Small intestine (tissue), 16 donors: ENCODE results near the gene OXLD1. TPM values are rescaled to one million over a fixed set of nuclear protein-coding genes. Genes with fewer than 3 reads are reported as not detected.
A peak's percentile ranks its signal among the peaks of the same experiment; 100 is the strongest.

Source experiments
- DNase-seq, 2 donors: peaks; one replicate each; pipeline versions ENCODE4 v3.0.0 to v3.0.0-alpha.2; 2013
- FAIRE-seq: peaks from 2 replicates; lab custom pipeline; 2012; peaks lifted over from hg19 to GRCh38; lab: Jason Lieb, UNC
- H3K27ac ChIP-seq, 3 donors: one replicate each; pipeline ENCODE4 v1.5.1; 2013; ENCODE audit warnings: low read length in 2 of 3, mild to moderate bottlenecking in 2 of 3, control low read depth in 1 of 3, inconsistent platforms in 1 of 3, low read depth in 1 of 3, moderate library complexity in 1 of 3
- H3K27me3 ChIP-seq, 3 donors: one replicate each; pipeline ENCODE4 v1.6.1; 2013; ENCODE audit warnings: low read length in 3 of 3, inconsistent platforms in 1 of 3; ENCODE audit not compliant: control insufficient read depth in 3 of 3, insufficient read depth in 3 of 3
- H3K36me3 ChIP-seq, 3 donors: one replicate each; pipeline ENCODE4 v1.6.1; 2013; ENCODE audit warnings: low read length in 3 of 3, inconsistent platforms in 1 of 3, low read depth in 1 of 3, mild to moderate bottlenecking in 1 of 3, moderate library complexity in 1 of 3; ENCODE audit not compliant: control insufficient read depth in 3 of 3, insufficient read depth in 2 of 3
- H3K4me1 ChIP-seq, 3 donors: one replicate each; pipeline ENCODE4 v1.6.1; 2013; ENCODE audit warnings: low read length in 2 of 3, inconsistent platforms in 1 of 3, low read depth in 1 of 3, mild to moderate bottlenecking in 1 of 3, moderate library complexity in 1 of 3; ENCODE audit not compliant: control insufficient read depth in 3 of 3, insufficient read depth in 2 of 3
- H3K4me3 ChIP-seq, 3 donors: one replicate each; pipeline ENCODE4 v1.5.1; 2013; ENCODE audit warnings: low read length in 3 of 3, control low read depth in 1 of 3, inconsistent platforms in 1 of 3, low read depth in 1 of 3, mild to moderate bottlenecking in 1 of 3, moderate library complexity in 1 of 3
- H3K9me3 ChIP-seq, 2 donors: one replicate each; pipeline ENCODE4 v1.6.1; 2013; ENCODE audit warnings: low read depth in 1 of 2, low read length in 1 of 2; ENCODE audit not compliant: control insufficient read depth in 2 of 2, insufficient read depth in 1 of 2
- WGBS, 3 donors: extraction: QIAGEN DNeasy Blood & Tissue Kit; methylation state at CpG; one replicate each; pipeline ENCODE4 v1.1.7; 2013; 5-methylcytosine and 5-hydroxymethylcytosine counted together
- long read RNA-seq, 10 donors: transcript quantifications; one replicate each; lab custom pipeline, GENCODE V29; 2026
- polyA plus RNA-seq, 4 donors: library from polyadenylated mRNA; stranded (reverse) in 3 of 4; unstranded in 1 of 4; fragments of 200-250 nt in 3 of 4; fragments of 120-200 nt in 1 of 4; gene quantifications; one replicate each; pipeline versions ENCODE4 v1.2.1 to v1.2.3, GENCODE V29; 2013
- donor health status: healthy with polysubstance abuse.
- donor health status: control.
- donor health status: control.
- donor health status: Bipolar disorder and iron deficiency.
- donor health status: healthy.

OXLD1 gene
- 10 to 100 TPM; 22.1 to 76.0 (median 65.2) TPM for polyA plus RNA-seq
- long read RNA-seq, donor 1 = 0 reads
- long read RNA-seq, donor 2, transcript OXLD1-206 (1 exons, 1,600 nt) = major isoform, 5 of 7 reads
- long read RNA-seq, donor 2, partial matches to known transcripts = 0 of 7 reads
- long read RNA-seq, donor 2, other reads (novel, unspliced or antisense) = 0 of 7 reads
- long read RNA-seq, donor 3, transcript OXLD1-201 (2 exons, 620 nt) = minor isoform, 6 of 18 reads
- long read RNA-seq, donor 3, transcript OXLD1-206 (1 exons, 1,600 nt) = major isoform, 7 of 18 reads
- long read RNA-seq, donor 3, partial matches to known transcripts = 0 of 18 reads
- long read RNA-seq, donor 3, other reads (novel, unspliced or antisense) = 0 of 18 reads
- long read RNA-seq, donor 4 = 0 reads
- long read RNA-seq, donor 5, partial matches to known transcripts = 0 of 5 reads
- long read RNA-seq, donor 5, other reads (novel, unspliced or antisense) = 0 of 5 reads
- long read RNA-seq, donor 6, transcript OXLD1-206 (1 exons, 1,600 nt) = major isoform, 9 of 17 reads
- long read RNA-seq, donor 6, transcript OXLD1-201 (2 exons, 620 nt) = minor isoform, 6 of 17 reads
- long read RNA-seq, donor 6, partial matches to known transcripts = 0 of 17 reads
- long read RNA-seq, donor 6, other reads (novel, unspliced or antisense) = 0 of 17 reads
- long read RNA-seq, donor 7, transcript OXLD1-206 (1 exons, 1,600 nt) = major isoform, 15 of 24 reads
- long read RNA-seq, donor 7, partial matches to known transcripts = 0 of 24 reads
- long read RNA-seq, donor 7, other reads (novel, unspliced or antisense) = 0 of 24 reads
- long read RNA-seq, donor 8, partial matches to known transcripts = 0 of 5 reads
- long read RNA-seq, donor 8, other reads (novel, unspliced or antisense) = 0 of 5 reads
- long read RNA-seq, donor 9, partial matches to known transcripts = 0 of 7 reads
- long read RNA-seq, donor 9, other reads (novel, unspliced or antisense) = 0 of 7 reads
- long read RNA-seq, donor 10, transcript OXLD1-206 (1 exons, 1,600 nt) = major isoform, 16 of 23 reads
- long read RNA-seq, donor 10, partial matches to known transcripts = 0 of 23 reads
- long read RNA-seq, donor 10, other reads (novel, unspliced or antisense) = 0 of 23 reads

GRCh38 chr17:81666342-81667191 is at the start of gene OXLD1, which contains the start of gene CCDC137:
TSS of gene OXLD1 (minus strand) at chr17:81666605. CDS start at chr17:81666577, 28 bp downstream.
TSS of gene CCDC137 (plus strand) at chr17:81666737. CDS start at chr17:81666767, 30 bp downstream.
- no peaks in the 10 kb centered on the region for H3K27me3 ChIP-seq
- WGBS, 3 donors = 0 to 1% (median 0%) methylated on average over 48 to 96 of the region's 96 CpGs
- H3K36me3 ChIP-seq = peaks cover 3 to 52% (median 4%) of the 10 kb centered on the region in 3 donors
- H3K4me3 ChIP-seq = peak within 1 kb of the TSS; percentile 89 to 90 (median 89)
- FAIRE-seq (no peak), DNase-seq (peak; percentile 94 to 97)
- peak within 1 kb of the TSS; percentile 66 to 86 (median 67) for H3K27ac ChIP-seq
- H3K9me3 ChIP-seq = no peaks in the 10 kb centered on the region
- peaks cover 4 to 10% (median 5%) of the 10 kb centered on the region in 3 donors for H3K4me1 ChIP-seq

- peaks cover 0 to 2% (median 0%) of the 10 kb centered on the region in 3 donors for H3K27me3 ChIP-seq
- DNase-seq = no peak
- H3K36me3 ChIP-seq = peaks cover 0 to 56% (median 0%) of the 10 kb centered on the region in 3 donors
- H3K4me1 ChIP-seq = peaks cover 2 to 26% (median 4%) of the 10 kb centered on the region in 3 donors
- no peak for FAIRE-seq
- H3K27ac ChIP-seq = no peak overlapping the region
- no peak overlapping the region for H3K4me3 ChIP-seq
- H3K9me3 ChIP-seq = no peaks in the 10 kb centered on the region
- WGBS, 3 donors = 92% methylated on average over 22 to 32 of the region's 32 CpGs
These were observed 48.9 kb upstream of the OXLD1 start for GRCh38 chr17:81715107-81715871.

GRCh38 chr17:81714412-81715106 is 48.2 kb upstream of the OXLD1 start:
- Histone ChIP-seq H3K27me3 (peaks cover 0 to 2% (median 0%) of the 10 kb centered on the region in 3 donors), H3K36me3 (peaks cover 0 to 52% (median 0%) of the 10 kb centered on the region in 3 donors), H3K27ac (peak overlapping the region in 1 of 3 donors; percentile 49), H3K4me3 (peak overlapping the region in 1 of 3 donors; percentile 74), H3K4me1 (peaks cover 4 to 30% (median 5%) of the 10 kb centered on the region in 3 donors), H3K9me3 (no peaks in the 10 kb centered on the region)
- FAIRE-seq = no peak
- WGBS, 3 donors = 89 to 94% (median 94%) methylated on average over 37 to 39 of the region's 39 CpGs
- no peak for DNase-seq

GRCh38 chr17:81713556-81714411 is 47.4 kb upstream of the OXLD1 start:
- peak; percentile 64 to 80 for DNase-seq
- no peak for FAIRE-seq
- peak overlapping the region in 2 of 3 donors; percentile 74 to 90 for H3K4me3 ChIP-seq
- peak overlapping the region; percentile 49 to 86 (median 68) for H3K27ac ChIP-seq
- H3K9me3 ChIP-seq = no peaks in the 10 kb centered on the region
- peaks cover 0 to 52% (median 0%) of the 10 kb centered on the region in 3 donors for H3K36me3 ChIP-seq
- H3K27me3 ChIP-seq = peaks cover 0 to 2% (median 0%) of the 10 kb centered on the region in 3 donors
- peaks cover 4 to 30% (median 5%) of the 10 kb centered on the region in 3 donors for H3K4me1 ChIP-seq
- WGBS, 3 donors = 29 to 62% (median 51%) methylated on average over 34 to 36 of the region's 36 CpGs

- DNase-seq (peak in 1 of 2 donors; percentile 52), FAIRE-seq (no peak)
- no peaks in the 10 kb centered on the region for H3K9me3 ChIP-seq
- H3K36me3 ChIP-seq = peaks cover 0 to 54% (median 0%) of the 10 kb centered on the region in 3 donors
- 8 to 35% (median 20%) methylated on average over 15 to 18 of the region's 18 CpGs for WGBS, 3 donors
- H3K27me3 ChIP-seq = peaks cover 0 to 2% (median 0%) of the 10 kb centered on the region in 3 donors
- peak overlapping the region; percentile 70 to 90 (median 74) for H3K4me3 ChIP-seq
- H3K4me1 ChIP-seq = peaks cover 4 to 30% (median 5%) of the 10 kb centered on the region in 3 donors
- peak overlapping the region; percentile 49 to 86 (median 68) for H3K27ac ChIP-seq
These were observed 46.7 kb upstream of the OXLD1 start for GRCh38 chr17:81713004-81713555.

GRCh38 chr17:81712468-81713003 is 46.1 kb upstream of the OXLD1 start:
- peaks cover 0 to 2% (median 0%) of the 10 kb centered on the region in 3 donors for H3K27me3 ChIP-seq
- no peaks in the 10 kb centered on the region for H3K9me3 ChIP-seq
- peaks cover 4 to 30% (median 5%) of the 10 kb centered on the region in 3 donors for H3K4me1 ChIP-seq
- DNase-seq = peak in 1 of 2 donors; percentile 55
- WGBS, 3 donors = 0 to 2% (median 1%) methylated on average over 28 to 41 of the region's 41 CpGs
- H3K4me3 ChIP-seq = peak overlapping the region; percentile 70 to 90 (median 74)
- H3K27ac ChIP-seq = peak overlapping the region; percentile 49 to 86 (median 68)
- H3K36me3 ChIP-seq = peaks cover 0 to 54% (median 0%) of the 10 kb centered on the region in 3 donors
- no peak for FAIRE-seq
